ENCODE measurements around the gene SSX2IP.
"Not testable (repeated sequence)": the region's sequence is repeated elsewhere in the genome, so short reads cannot be mapped to it uniquely, and the experiment has no call there.

SSX2IP gene

DNA sequence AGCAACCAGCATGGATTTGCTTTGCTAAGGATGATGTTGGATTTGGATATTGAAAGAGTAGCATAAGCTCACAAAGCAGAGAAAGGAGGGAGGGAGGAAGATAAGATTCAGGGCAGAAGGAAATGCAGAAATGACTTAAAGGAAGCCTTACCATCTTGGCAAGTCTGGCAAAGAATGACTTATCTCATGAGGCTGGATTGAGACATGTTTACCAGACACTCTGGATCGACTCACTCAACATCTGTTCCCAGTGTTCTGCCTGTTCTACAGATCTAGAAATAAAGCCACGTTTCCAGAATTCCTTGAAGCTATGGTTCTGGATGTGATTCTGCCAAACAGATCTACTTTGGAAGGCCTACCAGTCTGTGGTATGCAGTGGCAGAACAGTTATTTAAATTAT lies 77.2 kb downstream of the SSX2IP start:
- no peak for DNase-seq

DNA sequence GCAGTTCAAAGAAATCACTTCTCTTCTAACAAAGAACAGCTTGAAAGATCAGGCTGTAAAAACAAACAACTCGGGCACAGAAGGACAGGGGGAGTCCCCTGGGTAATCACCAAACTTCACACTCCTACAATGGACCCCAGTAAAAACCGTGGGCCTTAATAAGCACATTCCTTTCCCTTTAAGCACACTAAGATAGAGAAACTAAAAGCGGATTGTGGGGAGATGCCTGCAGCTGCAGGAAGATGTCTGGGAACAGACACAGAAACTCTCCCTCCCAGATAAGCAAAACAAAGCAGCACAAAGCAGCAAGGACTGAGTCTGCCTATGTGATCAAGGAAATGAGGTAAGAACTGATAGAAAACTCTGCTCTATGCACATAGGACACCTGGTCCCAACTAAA lies 78.5 kb downstream of the SSX2IP start:
- DNase-seq = no peak

DNA sequence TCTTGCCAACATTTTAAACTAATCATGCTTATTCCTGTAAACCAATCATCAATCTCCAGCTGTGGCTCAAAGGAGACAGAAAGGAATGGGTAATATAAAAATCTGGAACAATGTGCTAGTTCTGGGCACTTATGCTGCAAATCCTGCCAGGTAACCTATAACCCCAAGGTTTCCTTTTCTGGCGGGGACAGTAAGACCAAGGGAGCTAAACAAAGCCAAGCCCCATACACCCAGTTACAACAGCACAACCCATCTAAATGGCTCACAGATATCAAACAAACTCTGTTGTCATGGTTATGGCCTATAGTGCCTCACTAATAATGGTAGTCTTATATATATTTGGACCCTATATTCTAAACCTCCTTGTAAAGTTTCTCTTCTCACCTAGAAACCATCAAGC lies 79.2 kb downstream of the SSX2IP start:
- DNase-seq = no peak

DNA sequence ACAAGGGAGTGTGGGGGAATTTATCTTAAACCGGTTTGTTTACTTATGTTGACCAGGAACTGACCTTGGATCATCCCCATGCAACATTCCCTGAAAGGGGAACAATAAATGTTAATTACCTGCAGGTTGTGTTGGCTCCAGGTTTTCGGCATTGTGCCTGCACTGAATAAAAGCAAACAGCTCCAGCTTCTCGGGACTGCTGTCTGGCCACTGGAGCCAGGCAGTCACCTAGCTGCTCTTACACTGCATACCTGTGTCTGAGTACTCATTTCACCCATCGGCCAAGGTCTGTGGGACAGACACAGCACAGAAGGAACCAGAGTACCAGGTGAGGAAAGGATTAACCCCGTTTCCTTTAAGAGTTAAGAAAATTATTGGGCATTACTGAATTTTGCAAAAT lies 83.3 kb downstream of the SSX2IP start:
- DNase-seq = no peak

DNA sequence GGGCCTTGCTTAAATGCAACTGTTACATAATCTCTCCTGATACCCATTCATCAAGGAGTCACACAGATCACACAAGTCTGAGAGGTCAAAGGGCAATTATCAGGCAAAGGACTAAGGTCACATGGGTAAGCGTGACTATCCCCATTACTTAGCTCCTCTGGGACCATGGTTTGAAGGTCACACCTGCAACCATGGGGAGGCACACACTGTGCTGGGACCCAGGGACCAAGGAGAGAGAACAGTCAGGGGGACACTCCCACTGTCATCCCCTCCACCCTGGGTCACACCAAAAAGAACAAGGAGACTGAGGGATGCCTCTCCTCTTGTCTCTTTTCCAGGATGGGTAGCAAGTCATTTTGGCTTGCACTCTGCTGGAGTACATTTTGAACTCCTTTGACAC lies 85.1 kb downstream of the SSX2IP start:
- no peak for DNase-seq

DNA sequence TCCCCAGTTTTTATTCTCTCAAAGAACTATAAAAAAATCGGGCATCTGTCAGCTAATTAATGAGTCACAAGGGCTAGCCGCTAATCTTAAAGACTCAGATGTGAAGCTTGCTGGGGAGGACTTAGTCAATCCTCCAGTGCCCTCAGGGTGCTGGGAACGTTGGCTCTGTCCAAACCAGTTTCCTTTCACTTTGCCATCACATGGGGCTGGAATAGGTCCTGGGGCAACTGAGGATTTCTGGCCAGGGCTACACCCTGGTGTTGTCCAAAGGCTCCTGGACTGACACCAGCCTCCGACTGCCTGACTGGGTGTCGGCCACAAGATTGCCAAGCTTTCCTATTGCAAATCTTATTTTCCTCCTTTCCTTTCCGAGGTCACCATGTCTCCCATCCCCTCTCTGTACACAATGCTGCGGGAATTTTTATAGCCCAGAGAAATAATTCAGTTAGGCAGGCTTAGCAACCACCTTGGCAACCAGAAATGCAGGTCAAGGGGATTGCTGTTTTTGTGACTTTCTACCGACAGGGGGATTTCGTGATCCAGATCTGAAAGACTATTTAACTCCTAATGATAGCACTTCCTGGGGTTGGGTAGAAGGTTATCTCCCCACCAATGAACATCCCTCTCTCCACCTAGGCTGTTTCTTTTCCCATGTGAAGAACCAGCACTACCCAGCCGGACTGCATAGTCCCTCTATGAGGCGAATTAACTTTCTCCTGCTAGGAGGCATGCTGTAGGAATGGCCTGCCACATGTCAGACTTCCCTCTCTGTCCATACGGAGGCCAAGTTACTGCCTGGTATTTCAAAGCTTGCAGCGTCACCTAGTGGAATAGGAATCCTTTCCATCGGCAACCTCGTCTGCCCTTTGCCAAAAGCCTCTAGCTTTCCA lies 86.1 kb downstream of the SSX2IP start:
- DNase-seq = no peak

DNA sequence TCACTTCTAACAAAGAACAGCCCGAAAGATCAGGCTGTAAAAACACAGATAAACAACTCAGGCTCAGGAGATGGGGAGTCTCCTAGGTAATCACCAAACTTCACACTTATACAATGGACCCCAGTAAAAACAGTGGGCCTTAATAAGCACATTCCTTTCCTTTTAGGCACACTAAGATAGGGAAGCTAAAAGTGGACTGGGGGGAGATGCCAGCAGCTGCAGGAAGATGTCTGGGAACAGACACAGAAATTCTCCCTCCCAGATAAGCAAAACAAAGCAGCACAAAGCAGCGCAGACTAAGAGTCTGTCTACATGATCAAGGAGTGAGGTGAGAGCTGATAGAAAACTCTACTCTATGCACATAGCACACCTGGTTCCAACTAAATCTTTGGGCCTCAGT lies 87.0 kb downstream of the SSX2IP start:
- no peak for DNase-seq

DNA sequence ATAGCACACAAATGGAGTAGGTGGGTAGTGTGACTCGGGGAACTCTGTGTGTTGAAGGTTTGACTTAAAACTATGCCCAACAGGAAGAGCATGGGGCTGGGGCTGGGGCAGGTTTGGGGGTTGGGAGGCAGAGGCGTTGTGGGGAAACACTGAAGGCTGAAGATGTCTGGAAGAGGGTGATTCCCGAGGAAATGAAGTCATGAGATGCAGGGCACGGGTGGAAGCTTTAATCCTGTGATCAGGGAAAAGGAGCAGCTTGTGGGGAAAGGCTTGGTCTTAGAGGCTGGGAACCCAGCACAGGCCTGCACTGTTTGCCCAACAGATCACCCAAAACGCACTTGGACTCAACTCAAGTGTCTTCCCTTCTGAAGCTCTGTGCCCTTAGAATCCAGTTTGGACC lies 89.5 kb downstream of the SSX2IP start:
- DNase-seq = peak; percentile 6 to 22 (median 20)

DNA sequence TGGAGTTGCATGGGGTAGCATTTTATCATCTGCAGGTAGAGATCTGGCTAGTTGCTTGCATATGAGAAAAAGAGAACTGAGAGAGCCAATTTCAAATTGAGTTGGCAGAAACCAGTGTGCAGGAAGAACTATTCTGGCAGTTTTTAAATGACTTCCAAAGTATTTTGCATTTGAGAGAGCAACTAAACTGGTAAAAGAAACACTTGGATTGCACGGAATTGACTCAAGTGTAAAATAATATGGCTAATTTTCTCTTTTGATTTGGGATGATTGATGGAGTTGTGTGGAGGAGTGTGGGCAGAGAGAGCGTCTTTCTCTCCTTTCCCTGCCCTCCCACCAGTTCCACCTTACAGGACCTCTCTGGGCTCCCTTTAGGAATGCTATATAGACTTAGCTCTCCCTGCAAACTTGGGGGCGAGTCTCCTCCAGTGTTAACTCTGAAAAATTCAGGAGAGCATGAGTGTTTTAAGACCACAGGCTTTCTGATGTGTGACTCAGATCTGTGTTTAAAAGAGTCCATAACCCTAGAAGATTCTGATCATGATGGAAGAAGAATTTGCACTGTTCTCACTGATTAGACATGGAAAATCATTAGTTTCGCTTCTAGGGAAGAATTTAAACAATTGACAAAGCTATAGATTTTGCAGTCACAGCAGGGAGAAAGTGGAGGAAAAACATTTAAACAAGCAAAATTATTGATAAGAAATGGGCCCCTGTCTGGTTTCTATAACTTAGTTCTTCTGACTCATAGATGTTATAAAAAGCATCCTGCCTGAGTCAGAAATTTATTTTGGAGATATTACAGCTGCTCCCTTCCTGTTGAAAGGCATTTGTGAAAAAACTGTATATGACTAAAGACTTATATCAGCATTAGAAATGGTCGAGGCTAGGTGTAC lies 91.2 kb downstream of the SSX2IP start:
- peak in 2 of 3 donors; percentile 19 to 28 for DNase-seq

DNA sequence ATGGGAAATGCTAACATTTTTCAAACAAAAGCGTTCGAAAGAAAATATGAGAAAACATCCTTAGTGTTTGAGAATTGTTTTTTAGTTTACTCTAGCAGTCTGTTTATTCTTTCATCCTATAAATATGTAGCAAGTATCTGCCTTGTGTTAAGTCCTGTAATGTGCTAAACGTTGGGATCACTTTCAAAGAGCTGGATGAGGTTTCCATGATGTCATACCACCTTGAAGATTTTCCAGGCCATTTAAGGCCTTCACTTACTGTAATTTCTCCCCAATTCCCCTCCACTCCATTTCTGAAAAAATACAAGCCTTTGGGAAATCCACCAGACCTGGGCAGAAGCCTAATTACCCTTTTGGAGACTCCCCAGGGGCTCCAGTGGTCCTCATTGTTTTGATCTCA lies 91.8 kb downstream of the SSX2IP start:
- no peak for DNase-seq

DNA sequence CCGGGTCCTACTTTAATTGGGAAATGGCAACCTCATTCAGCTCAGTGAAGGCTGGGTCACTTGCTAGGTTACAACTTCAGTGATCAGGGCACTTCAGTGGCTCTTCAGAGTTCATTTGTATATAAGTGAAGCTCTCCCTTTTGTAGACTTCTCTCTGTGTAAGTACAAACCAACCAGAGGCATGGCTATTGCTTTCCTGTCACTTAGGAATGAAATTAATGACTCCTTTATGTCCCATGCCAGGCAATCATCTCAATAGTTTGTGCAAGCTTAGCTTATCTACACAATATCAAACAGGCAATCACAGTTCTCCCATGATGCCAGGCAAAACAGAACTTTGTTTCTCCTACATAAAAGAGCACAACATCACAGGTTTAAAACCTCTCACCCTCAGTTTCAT lies 93.2 kb downstream of the SSX2IP start:
- DNase-seq = no peak

DNA sequence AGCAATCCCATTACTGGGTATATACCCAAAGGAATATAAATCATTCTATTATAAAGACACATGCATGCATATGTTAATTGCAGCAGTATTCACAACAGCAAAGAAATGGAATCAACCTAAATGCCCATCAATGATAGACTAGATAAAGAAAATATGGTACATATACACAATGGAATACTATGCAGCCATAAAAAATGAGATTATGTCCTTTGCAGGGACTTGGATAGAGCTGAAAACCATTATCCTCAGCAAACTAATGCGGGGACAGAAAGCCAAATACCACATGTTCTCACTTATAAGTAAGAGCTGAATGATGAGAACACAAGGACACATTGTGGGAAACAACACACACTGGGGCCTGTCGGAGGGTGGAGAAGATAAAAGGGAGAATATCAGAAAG lies 95.3 kb downstream of the SSX2IP start:
- DNase-seq = not testable (repeated sequence)
